ENCODE data around the gene ESAM. TPM values are rescaled to one million over a fixed set of nuclear protein-coding genes. Genes with fewer than 3 reads are reported as not detected.
A peak's percentile ranks its signal among the peaks of the same experiment; 100 is the strongest.

ESAM gene
- polyA plus RNA-seq, 3 donors from 2014 or later: 0.30 to 4.3 TPM; not detected in 1

GRCh38 chr11:124763156-124763947 lies 1.3 kb upstream of the ESAM start:
- Mint-ChIP-seq H3K9me3 (no peaks in the 10 kb centered on the region), H3K4me3 (peak overlapping the region; percentile 89 to 97 (median 95)), H3K27ac (peak overlapping the region in 3 of 6 donors; percentile 40 to 78 (median 59)), H3K27me3 (ENCODE audit: low read depth in 3 of 3) (peaks cover 12 to 23% (median 20%) of the 10 kb centered on the region in 3 donors), H3K4me1 (peaks cover 25 to 26% of the 10 kb centered on the region in 2 donors), H3K36me3 (peaks cover 10 to 16% (median 13%) of the 10 kb centered on the region in 3 donors)
- DNase-seq: peak; percentile 65 to 75 (median 69)

- no peak for DNase-seq
- H3K9me3 Mint-ChIP-seq: peaks cover 0 to 2% (median 0%) of the 10 kb centered on the region in 6 donors
- H3K4me1 Mint-ChIP-seq: peaks cover 28 to 29% of the 10 kb centered on the region in 2 donors
- H3K36me3 Mint-ChIP-seq: peaks cover 10 to 16% (median 13%) of the 10 kb centered on the region in 3 donors
- peak overlapping the region; percentile 89 to 97 (median 95) for H3K4me3 Mint-ChIP-seq
- H3K27ac Mint-ChIP-seq: peak overlapping the region in 1 of 6 donors; percentile 55
- H3K27me3 Mint-ChIP-seq (ENCODE audit: low read depth in 3 of 3): peaks cover 12 to 26% (median 24%) of the 10 kb centered on the region in 3 donors
These were observed 600 bp upstream of the ESAM start for GRCh38 chr11:124762624-124763155.

GRCh38 chr11:124761301-124762104 lies 587 bp downstream of the ESAM start:
- peaks cover 28 to 29% of the 10 kb centered on the region in 2 donors for H3K4me1 Mint-ChIP-seq
- DNase-seq: no peak
- H3K36me3 Mint-ChIP-seq: peaks cover 8 to 12% (median 10%) of the 10 kb centered on the region in 3 donors
- no peak overlapping the region for H3K27ac Mint-ChIP-seq
- peaks cover 12 to 34% (median 31%) of the 10 kb centered on the region in 3 donors for H3K27me3 Mint-ChIP-seq (ENCODE audit: low read depth in 3 of 3)
- peak overlapping the region; percentile 35 to 67 (median 53) for H3K4me3 Mint-ChIP-seq
- H3K9me3 Mint-ChIP-seq: peaks cover 0 to 2% (median 0%) of the 10 kb centered on the region in 6 donors

- peak overlapping the region in 3 of 5 donors; percentile 15 to 49 (median 18) for H3K4me3 Mint-ChIP-seq
- H3K27ac Mint-ChIP-seq: no peak overlapping the region
- peaks cover 28 to 29% of the 10 kb centered on the region in 2 donors for H3K4me1 Mint-ChIP-seq
- no peak for DNase-seq
- peaks cover 4 to 8% (median 7%) of the 10 kb centered on the region in 3 donors for H3K36me3 Mint-ChIP-seq
- peaks cover 12 to 35% (median 31%) of the 10 kb centered on the region in 3 donors for H3K27me3 Mint-ChIP-seq (ENCODE audit: low read depth in 3 of 3)
- peaks cover 0 to 2% (median 0%) of the 10 kb centered on the region in 6 donors for H3K9me3 Mint-ChIP-seq
These were observed 1.3 kb downstream of the ESAM start for GRCh38 chr11:124760806-124761205.

- Mint-ChIP-seq H3K36me3 (peaks cover 3 to 8% (median 7%) of the 10 kb centered on the region in 3 donors), H3K27ac (no peak overlapping the region)
These were observed 1.9 kb downstream of the ESAM start for GRCh38 chr11:124760205-124760652.

GRCh38 chr11:124759266-124760204 lies 2.6 kb downstream of the ESAM start:
- no peak for DNase-seq
- Mint-ChIP-seq H3K4me1 (peaks cover 28 to 29% of the 10 kb centered on the region in 2 donors), H3K9me3 (peaks cover 0 to 2% (median 0%) of the 10 kb centered on the region in 6 donors), H3K36me3 (peaks cover 0 to 6% (median 4%) of the 10 kb centered on the region in 3 donors), H3K4me3 (peak overlapping the region in 4 of 5 donors; percentile 7 to 54 (median 32)), H3K27me3 (ENCODE audit: low read depth in 3 of 3) (peaks cover 12 to 35% (median 31%) of the 10 kb centered on the region in 3 donors), H3K27ac (no peak overlapping the region)

More at GRCh38 chr11:124760205-124760652, 1.9 kb downstream of the ESAM start:
- peak overlapping the region in 3 of 5 donors; percentile 7 to 54 (median 21) for H3K4me3 Mint-ChIP-seq
- no peak for DNase-seq
- peaks cover 28 to 29% of the 10 kb centered on the region in 2 donors for H3K4me1 Mint-ChIP-seq
- peaks cover 0 to 2% (median 0%) of the 10 kb centered on the region in 6 donors for H3K9me3 Mint-ChIP-seq
- H3K27me3 Mint-ChIP-seq (ENCODE audit: low read depth in 3 of 3): peaks cover 12 to 35% (median 31%) of the 10 kb centered on the region in 3 donors

GRCh38 chr11:124758355-124759265 lies 3.5 kb downstream of the ESAM start:
- Mint-ChIP-seq H3K4me3 (peak overlapping the region in 4 of 5 donors; percentile 27 to 57 (median 48)), H3K27ac (no peak overlapping the region), H3K27me3 (ENCODE audit: low read depth in 3 of 3) (peaks cover 13 to 37% (median 28%) of the 10 kb centered on the region in 3 donors), H3K4me1 (peaks cover 25 to 27% of the 10 kb centered on the region in 2 donors), H3K9me3 (peaks cover 0 to 2% (median 0%) of the 10 kb centered on the region in 6 donors), H3K36me3 (no peaks in the 10 kb centered on the region)
- peak; percentile 42 to 47 (median 44) for DNase-seq

GRCh38 chr11:124757320-124757719 lies 4.8 kb downstream of the ESAM start:
- peaks cover 0 to 2% (median 0%) of the 10 kb centered on the region in 6 donors for H3K9me3 Mint-ChIP-seq
- peaks cover 16 to 23% of the 10 kb centered on the region in 2 donors for H3K4me1 Mint-ChIP-seq
- H3K36me3 Mint-ChIP-seq: no peaks in the 10 kb centered on the region
- H3K4me3 Mint-ChIP-seq: no peak overlapping the region
- DNase-seq: no peak
- peaks cover 12 to 32% (median 22%) of the 10 kb centered on the region in 3 donors for H3K27me3 Mint-ChIP-seq (ENCODE audit: low read depth in 3 of 3)
- no peak overlapping the region for H3K27ac Mint-ChIP-seq

GRCh38 chr11:124756753-124757227 lies 5.3 kb downstream of the ESAM start:
- Mint-ChIP-seq H3K4me3 (no peak overlapping the region), H3K36me3 (no peaks in the 10 kb centered on the region), H3K9me3 (peaks cover 0 to 2% (median 0%) of the 10 kb centered on the region in 6 donors), H3K27ac (no peak overlapping the region), H3K4me1 (peaks cover 16 to 23% of the 10 kb centered on the region in 2 donors), H3K27me3 (ENCODE audit: low read depth in 3 of 3) (peaks cover 12 to 30% (median 22%) of the 10 kb centered on the region in 3 donors)
- DNase-seq: no peak

GRCh38 chr11:124756033-124756752 lies 5.9 kb downstream of the ESAM start:
- H3K27me3 Mint-ChIP-seq (ENCODE audit: low read depth in 3 of 3): peaks cover 12 to 24% (median 18%) of the 10 kb centered on the region in 3 donors
- no peaks in the 10 kb centered on the region for H3K36me3 Mint-ChIP-seq
- peaks cover 16 to 19% of the 10 kb centered on the region in 2 donors for H3K4me1 Mint-ChIP-seq
- no peak overlapping the region for H3K27ac Mint-ChIP-seq
- H3K9me3 Mint-ChIP-seq: peaks cover 0 to 2% (median 0%) of the 10 kb centered on the region in 6 donors
- DNase-seq: no peak
- H3K4me3 Mint-ChIP-seq: no peak overlapping the region

GRCh38 chr11:124754710-124755109 lies 7.4 kb downstream of the ESAM start:
- no peaks in the 10 kb centered on the region for H3K36me3 Mint-ChIP-seq
- H3K4me1 Mint-ChIP-seq: peaks cover 10 to 12% of the 10 kb centered on the region in 2 donors
- H3K27ac Mint-ChIP-seq: no peak overlapping the region
- no peak for DNase-seq
- peaks cover 0 to 2% (median 0%) of the 10 kb centered on the region in 6 donors for H3K9me3 Mint-ChIP-seq
- no peak overlapping the region for H3K4me3 Mint-ChIP-seq
- peaks cover 6 to 21% (median 10%) of the 10 kb centered on the region in 3 donors for H3K27me3 Mint-ChIP-seq (ENCODE audit: low read depth in 3 of 3)
